Breast epithelium (tissue), 4 donors: ENCODE data around the gene ATP6AP2. TPM values are rescaled to one million over a fixed set of nuclear protein-coding genes. Genes with fewer than 3 reads are reported as not detected.

Experiments
- DNase-seq, 2 donors: peaks; one replicate each; pipeline ENCODE4 v3.0.0-alpha.2; 2019; ENCODE audit warnings: low spot score in 2 of 2
- H3K27ac ChIP-seq, 2 donors: fragments of 200-600 bp; sonication (generic) in 1 of 2; one replicate each; pipeline ENCODE4 v1.5.1; 2016 to 2019; ENCODE audit warnings: mild to moderate bottlenecking in 1 of 2
- H3K27me3 ChIP-seq, 2 donors: fragments of 200-600 bp; sonication (generic) in 1 of 2; one replicate each; pipeline versions ENCODE4 v1.5.1 to v1.6.0; 2017 to 2019; ENCODE audit warnings: control low read depth in 1 of 2, mild to moderate bottlenecking in 1 of 2
- H3K36me3 ChIP-seq: fragments of 200-600 bp; one replicate; pipeline ENCODE4 v1.5.1; 2019
- H3K4me1 ChIP-seq, 2 donors: fragments of 200-600 bp; sonication (generic); one replicate each; pipeline ENCODE4 v1.5.1; 2016 to 2019; ENCODE audit warnings: control low read depth in 1 of 2
- H3K4me3 ChIP-seq, 3 donors: fragments of 200-600 bp; sonication (generic); 1 replicate in 2 of 3; 2 replicates in 1 of 3; pipeline ENCODE4 v1.5.1; 2016 to 2019; ENCODE audit warnings: mild to moderate bottlenecking in 3 of 3, moderate library complexity in 2 of 3
- H3K9me3 ChIP-seq, 2 donors: fragments of 200-600 bp; sonication (generic) in 1 of 2; one replicate each; pipeline ENCODE4 v1.5.1; 2016 to 2019; ENCODE audit warnings: control low read depth in 1 of 2
- POLR2A ChIP-seq: fragments of 450-650 bp; IDR thresholded peaks from one replicate; pipeline ENCODE4 v1.6.1; 2016; ENCODE audit warnings: antibody characterized with exemption, mild to moderate bottlenecking, moderate library complexity
- POLR2AphosphoS5 ChIP-seq, 3 donors: sonication (generic); formaldehyde crosslinking; IDR thresholded peaks; one replicate each; pipeline ENCODE4 v1.6.1; 2017; ENCODE audit warnings: antibody characterized with exemption in 3 of 3
- intact Hi-C: fragments of 100-400 bp; cut with DNase I; formaldehyde crosslinking; loops from one replicate; pipeline ENCODE4 v1.15.1; 2023; ENCODE audit warnings: low total_unique reads
- total RNA-seq, 3 donors: library from RNA; depleted of rRNA; stranded (reverse); fragments of >200 nt; gene quantifications; one replicate each; pipeline ENCODE4 v1.1.0, GENCODE V29; 2016
- TF ChIP-seq, protein P1 (sequence below), 3 donors: fragments of 450-650 bp; IDR thresholded peaks; one replicate each; pipeline ENCODE4 v1.5.1; 2016 to 2017; ENCODE audit warnings: antibody characterized with exemption in 3 of 3, mild to moderate bottlenecking in 3 of 3, moderate library complexity in 3 of 3

Gene ATP6AP2
- total RNA-seq, 3 donors from 2014 or later: 85.2 to 129 (median 103) TPM

- Histone ChIP-seq H3K27ac (peak overlapping the region in 1 of 2 donors; percentile 52), H3K36me3 (no peaks in the 10 kb centered on the region), H3K4me1 (no peaks in the 10 kb centered on the region), H3K4me3 (no peak overlapping the region), H3K9me3 (no peaks in the 10 kb centered on the region), H3K27me3 (peaks cover 0 to 75% of the 10 kb centered on the region in 2 donors)
- peak in 1 of 2 donors; percentile 33 for DNase-seq
- TF ChIP-seq, protein P1, sequence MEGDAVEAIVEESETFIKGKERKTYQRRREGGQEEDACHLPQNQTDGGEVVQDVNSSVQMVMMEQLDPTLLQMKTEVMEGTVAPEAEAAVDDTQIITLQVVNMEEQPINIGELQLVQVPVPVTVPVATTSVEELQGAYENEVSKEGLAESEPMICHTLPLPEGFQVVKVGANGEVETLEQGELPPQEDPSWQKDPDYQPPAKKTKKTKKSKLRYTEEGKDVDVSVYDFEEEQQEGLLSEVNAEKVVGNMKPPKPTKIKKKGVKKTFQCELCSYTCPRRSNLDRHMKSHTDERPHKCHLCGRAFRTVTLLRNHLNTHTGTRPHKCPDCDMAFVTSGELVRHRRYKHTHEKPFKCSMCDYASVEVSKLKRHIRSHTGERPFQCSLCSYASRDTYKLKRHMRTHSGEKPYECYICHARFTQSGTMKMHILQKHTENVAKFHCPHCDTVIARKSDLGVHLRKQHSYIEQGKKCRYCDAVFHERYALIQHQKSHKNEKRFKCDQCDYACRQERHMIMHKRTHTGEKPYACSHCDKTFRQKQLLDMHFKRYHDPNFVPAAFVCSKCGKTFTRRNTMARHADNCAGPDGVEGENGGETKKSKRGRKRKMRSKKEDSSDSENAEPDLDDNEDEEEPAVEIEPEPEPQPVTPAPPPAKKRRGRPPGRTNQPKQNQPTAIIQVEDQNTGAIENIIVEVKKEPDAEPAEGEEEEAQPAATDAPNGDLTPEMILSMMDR (IDR thresholded peaks at IDR 0.05): no peak
- TF ChIP-seq POLR2AphosphoS5 (IDR thresholded peaks at IDR 0.05): no peak
- intact Hi-C loops: loop anchor here (5.0 kb wide), 1 partner anchor 1097 kb away; no protein-coding TSS in a partner anchor
Observed at GRCh38 chrX:40539214-40540142, 41.3 kb upstream of the ATP6AP2 start.

- no peaks in the 10 kb centered on the region for H3K9me3 ChIP-seq
- H3K4me3 ChIP-seq: no peak overlapping the region
- H3K27me3 ChIP-seq: peaks cover 0 to 63% of the 10 kb centered on the region in 2 donors
- no peaks in the 10 kb centered on the region for H3K4me1 ChIP-seq
- DNase-seq: no peak
- no peaks in the 10 kb centered on the region for H3K36me3 ChIP-seq
- no peak overlapping the region for H3K27ac ChIP-seq
- no peak for TF ChIP-seq POLR2A
- TF ChIP-seq, protein P1 (IDR thresholded peaks at IDR 0.05): no peak
- TF ChIP-seq POLR2AphosphoS5 (IDR thresholded peaks at IDR 0.05): no peak
- intact Hi-C loops: no loop called here
Observed at GRCh38 chrX:40542208-40542607, 38.6 kb upstream of the ATP6AP2 start.

GRCh38 chrX:40542972-40543371 lies 37.8 kb upstream of the ATP6AP2 start:
- peaks cover 0 to 57% of the 10 kb centered on the region in 2 donors for H3K27me3 ChIP-seq
- no peak for DNase-seq
- no peak for TF ChIP-seq POLR2AphosphoS5 (IDR thresholded peaks at IDR 0.05)
- H3K4me1 ChIP-seq: no peaks in the 10 kb centered on the region
- H3K9me3 ChIP-seq: no peaks in the 10 kb centered on the region
- intact Hi-C loops: no loop called here
- no peak overlapping the region for H3K4me3 ChIP-seq
- H3K36me3 ChIP-seq: no peaks in the 10 kb centered on the region
- H3K27ac ChIP-seq: no peak overlapping the region

GRCh38 chrX:40543661-40544328 lies 37.0 kb upstream of the ATP6AP2 start:
- Histone ChIP-seq H3K27me3 (peaks cover 0 to 49% of the 10 kb centered on the region in 2 donors), H3K36me3 (no peaks in the 10 kb centered on the region), H3K4me1 (no peaks in the 10 kb centered on the region), H3K9me3 (no peaks in the 10 kb centered on the region), H3K4me3 (no peak overlapping the region), H3K27ac (peak overlapping the region in 1 of 2 donors; percentile 2)
- no peak for TF ChIP-seq POLR2AphosphoS5 (IDR thresholded peaks at IDR 0.05)
- TF ChIP-seq POLR2A: no peak
- TF ChIP-seq, protein P1 (IDR thresholded peaks at IDR 0.05): peak; percentile 55 to 87 (median 81)
- intact Hi-C loops: no loop called here
- DNase-seq: no peak

DNA sequence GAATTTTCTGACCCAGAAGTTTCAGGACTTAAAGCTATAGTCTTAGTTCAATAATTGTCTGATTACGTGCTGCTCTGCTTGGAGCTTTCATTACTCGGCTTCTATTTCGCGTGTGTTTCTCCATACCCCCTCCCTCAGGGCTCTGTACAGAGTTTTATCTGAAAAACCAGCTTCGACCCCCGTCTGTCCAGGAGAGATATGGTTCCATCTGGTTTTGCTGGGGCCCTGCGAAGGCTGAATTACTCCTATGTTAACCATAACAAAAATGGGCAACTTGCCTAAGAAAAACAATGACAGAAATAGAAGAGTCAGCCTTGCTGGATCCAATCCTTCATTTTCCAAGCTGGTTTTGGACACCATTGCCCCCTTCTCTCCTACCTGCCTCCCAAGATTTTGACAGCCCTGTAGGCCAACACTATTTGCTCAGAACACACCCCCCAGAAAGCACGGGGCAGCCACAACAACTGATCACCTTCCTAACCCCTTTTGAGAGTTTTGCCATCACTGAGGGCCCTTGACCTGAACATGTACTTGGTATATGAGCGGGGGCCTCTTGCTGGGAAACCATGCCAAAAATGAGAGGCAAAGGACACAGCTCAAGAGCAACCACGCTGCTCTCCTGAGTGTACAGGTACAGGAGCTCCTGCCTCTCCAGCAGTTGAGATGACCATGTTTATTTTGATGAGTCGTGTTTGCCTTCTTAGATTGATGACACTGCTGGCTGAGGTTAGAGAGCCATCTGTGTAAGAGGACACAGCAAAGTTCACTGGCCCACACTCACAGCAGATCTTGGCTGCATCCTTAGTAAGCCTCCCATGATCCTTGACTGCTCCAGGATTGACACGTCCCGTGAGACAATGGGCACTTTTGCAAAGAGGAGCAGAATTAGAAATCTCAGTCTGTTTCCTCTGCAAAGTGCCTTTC lies 36.2 kb upstream of the ATP6AP2 start:
- Histone ChIP-seq H3K4me1 (no peaks in the 10 kb centered on the region), H3K27me3 (peaks cover 0 to 43% of the 10 kb centered on the region in 2 donors), H3K27ac (peak overlapping the region; percentile 2 to 43), H3K9me3 (no peaks in the 10 kb centered on the region), H3K4me3 (no peak overlapping the region), H3K36me3 (no peaks in the 10 kb centered on the region)
- intact Hi-C loops: no loop called here
- DNase-seq: no peak
- TF ChIP-seq POLR2AphosphoS5 (IDR thresholded peaks at IDR 0.05) (no peak), POLR2A (no peak)
- TF ChIP-seq, protein P1 (IDR thresholded peaks at IDR 0.05): no peak
